PC-3 (cell line): Measurements from ENCODE around the gene TRA2B. TPM values are rescaled to one million over a fixed set of nuclear protein-coding genes. Genes with fewer than 3 reads are reported as not detected.

Experiments
- ATAC-seq: fragments of 200-7000 bp; cut with Tn5 transposase; 2 replicates; pipeline ENCODE4 v1.9.1; 2020; ENCODE audit warnings: mild to moderate bottlenecking, moderate library complexity
- BruUV-seq: library from RNA; stranded (reverse); fragments of 400-500 nt; replicated peaks from 2 replicates; lab custom pipeline; 2021; lab: Mats Ljungman, UMichigan
- CTCF ChIA-PET: fragments of 300-600 bp; sonication (Branson Sonifier 250); formaldehyde crosslinking; loops from one replicate; lab custom pipeline; 2022; ENCODE audit warnings: antibody characterized with exemption; lab: Charles Lee
- POLR2A ChIA-PET: fragments of 300-600 bp; sonication (Branson Sonifier 250); formaldehyde crosslinking; loops from one replicate; lab custom pipeline; 2022; ENCODE audit warnings: antibody characterized with exemption; ENCODE audit not compliant: unreplicated experiment; lab: Charles Lee
- DNase-seq: peaks from one replicate; pipeline ENCODE4 v3.0.0-alpha.2; 2015
- H2AFZ ChIP-seq: fragments of 300-600 bp; sonication (generic); 2 replicates; pipeline ENCODE4 v1.6.0; 2016; ENCODE audit warnings: antibody characterized with exemption, low read length
- H3F3A ChIP-seq: fragments of 300-600 bp; sonication (generic); one replicate; pipeline ENCODE4 v1.6.0; 2017; ENCODE audit warnings: antibody characterized with exemption, low read length, control low read depth, mild to moderate bottlenecking; ENCODE audit not compliant: unreplicated experiment
- H3K27ac ChIP-seq: fragments of 300-600 bp; sonication (generic); 2 replicates; pipeline ENCODE4 v1.5.1; 2016; ENCODE audit warnings: mild to moderate bottlenecking, low read length
- H3K27me3 ChIP-seq: fragments of 300-600 bp; sonication (generic); 2 replicates; pipeline ENCODE4 v1.6.1; 2016; ENCODE audit warnings: low read length, mixed read lengths
- H3K36me3 ChIP-seq: fragments of 300-600 bp; sonication (generic); 2 replicates; pipeline ENCODE4 v1.6.1; 2016; ENCODE audit warnings: low read depth, mixed run types, low read length, mixed read lengths
- H3K4me1 ChIP-seq: fragments of 300-600 bp; sonication (generic); 2 replicates; pipeline ENCODE4 v1.5.1; 2016; ENCODE audit warnings: low read length; ENCODE audit not compliant: insufficient read depth
- H3K4me2 ChIP-seq: fragments of 300-600 bp; sonication (generic); 2 replicates; pipeline ENCODE4 v1.6.0; 2016; ENCODE audit warnings: low read length
- H3K4me3 ChIP-seq: fragments of 300-600 bp; sonication (generic); 2 replicates; pipeline ENCODE4 v1.5.1; 2016; ENCODE audit warnings: mild to moderate bottlenecking, low read length, mixed read lengths
- H3K79me2 ChIP-seq: fragments of 300-600 bp; sonication (generic); 2 replicates; pipeline ENCODE4 v1.6.1; 2017; ENCODE audit warnings: low read length, mixed read lengths
- H3K9ac ChIP-seq: fragments of 300-600 bp; sonication (generic); 2 replicates; pipeline ENCODE4 v1.6.0; 2016; ENCODE audit warnings: mild to moderate bottlenecking, low read length
- H3K9me2 ChIP-seq: fragments of 300-600 bp; sonication (generic); replicated peaks from 2 replicates; pipeline ENCODE4 v1.6.1; 2016; ENCODE audit warnings: mixed run types, low read length, mixed read lengths
- H3K9me3 ChIP-seq: fragments of 300-600 bp; sonication (generic); 2 replicates; pipeline ENCODE4 v1.6.1; 2016; ENCODE audit warnings: low read length, mixed read lengths
- H4K20me1 ChIP-seq: fragments of 300-600 bp; sonication (generic); 2 replicates; pipeline ENCODE4 v1.6.1; 2016; ENCODE audit warnings: low read length, mixed read lengths
- EZH2 ChIP-seq: fragments of 300-600 bp; sonication (generic); IDR thresholded peaks from one replicate; pipeline ENCODE4 v1.6.1; 2017; ENCODE audit warnings: antibody characterized with exemption, mild to moderate bottlenecking, low read length; ENCODE audit not compliant: unreplicated experiment
- EZH2phosphoT487 ChIP-seq: fragments of 300-600 bp; sonication (generic); IDR thresholded peaks from 2 replicates; pipeline ENCODE4 v1.6.1; 2018; ENCODE audit warnings: mild to moderate bottlenecking, antibody characterized with exemption, low read length, borderline replicate concordance
- intact Hi-C: fragments of 100-400 bp; cut with micrococcal nuclease; formaldehyde crosslinking; loops from 2 replicates; pipeline ENCODE4 v1.9.0; 2023
- total RNA-seq: library from RNA; depleted of rRNA; stranded (reverse); fragments of >200 nt; gene quantifications from 2 replicates; pipeline ENCODE4 v1.2.3, GENCODE V29; 2014
- TF ChIP-seq, protein P1 (sequence below): fragments of 300-600 bp; sonication (generic); conservative IDR thresholded peaks from 2 replicates; pipeline ENCODE4 v1.5.1; 2017; ENCODE audit warnings: antibody characterized with exemption, low read depth, mild to moderate bottlenecking, low read length

Gene TRA2B
- total RNA-seq, 1 experiment from 2014 or later: 287 TPM

DNA sequence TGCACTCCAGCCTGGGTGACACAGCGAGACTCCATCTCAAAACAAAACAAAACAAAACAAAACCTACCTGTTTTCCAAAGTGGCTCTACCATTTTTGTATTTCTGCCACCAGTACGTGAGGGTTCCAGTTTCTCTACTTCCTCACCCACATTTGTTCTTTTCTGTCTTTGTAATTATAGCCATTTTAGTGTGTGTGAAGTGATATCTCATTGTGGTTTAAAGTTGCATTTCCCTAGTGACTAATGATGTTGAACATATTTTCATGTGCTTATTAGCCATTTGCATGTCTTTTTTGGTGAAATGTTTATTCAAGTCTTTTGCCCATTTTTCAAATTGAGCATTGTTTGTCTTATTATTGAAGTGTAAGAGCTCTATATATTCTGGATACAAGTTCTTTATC lies 50.7 kb downstream of the TRA2B start:
- Histone ChIP-seq H3K9me2 (no peaks in the 10 kb centered on the region), H3F3A (no peaks in the 10 kb centered on the region), H3K9ac (no peak overlapping the region), H3K4me3 (no peak overlapping the region), H2AFZ (no peak overlapping the region), H3K27ac (no peak overlapping the region), H3K79me2 (no peaks in the 10 kb centered on the region), H3K4me2 (no peak overlapping the region), H3K36me3 (no peaks in the 10 kb centered on the region), H3K4me1 (no peaks in the 10 kb centered on the region), H4K20me1 (no peaks in the 10 kb centered on the region), H3K9me3 (no peaks in the 10 kb centered on the region), H3K27me3 (no peaks in the 10 kb centered on the region)
- TF ChIP-seq, protein P1, sequence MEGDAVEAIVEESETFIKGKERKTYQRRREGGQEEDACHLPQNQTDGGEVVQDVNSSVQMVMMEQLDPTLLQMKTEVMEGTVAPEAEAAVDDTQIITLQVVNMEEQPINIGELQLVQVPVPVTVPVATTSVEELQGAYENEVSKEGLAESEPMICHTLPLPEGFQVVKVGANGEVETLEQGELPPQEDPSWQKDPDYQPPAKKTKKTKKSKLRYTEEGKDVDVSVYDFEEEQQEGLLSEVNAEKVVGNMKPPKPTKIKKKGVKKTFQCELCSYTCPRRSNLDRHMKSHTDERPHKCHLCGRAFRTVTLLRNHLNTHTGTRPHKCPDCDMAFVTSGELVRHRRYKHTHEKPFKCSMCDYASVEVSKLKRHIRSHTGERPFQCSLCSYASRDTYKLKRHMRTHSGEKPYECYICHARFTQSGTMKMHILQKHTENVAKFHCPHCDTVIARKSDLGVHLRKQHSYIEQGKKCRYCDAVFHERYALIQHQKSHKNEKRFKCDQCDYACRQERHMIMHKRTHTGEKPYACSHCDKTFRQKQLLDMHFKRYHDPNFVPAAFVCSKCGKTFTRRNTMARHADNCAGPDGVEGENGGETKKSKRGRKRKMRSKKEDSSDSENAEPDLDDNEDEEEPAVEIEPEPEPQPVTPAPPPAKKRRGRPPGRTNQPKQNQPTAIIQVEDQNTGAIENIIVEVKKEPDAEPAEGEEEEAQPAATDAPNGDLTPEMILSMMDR: no peak
- no peak for TF ChIP-seq EZH2phosphoT487
- no peak for TF ChIP-seq EZH2
- intact Hi-C loops: loop anchor here (5.0 kb wide), 1 partner anchor 35 kb away; no protein-coding TSS in a partner anchor
- DNase-seq (no peak), ATAC-seq (no peak)
- BruUV-seq: no TSS peak
- CTCF ChIA-PET: no interaction called here
- POLR2A ChIA-PET: no interaction called here

DNA sequence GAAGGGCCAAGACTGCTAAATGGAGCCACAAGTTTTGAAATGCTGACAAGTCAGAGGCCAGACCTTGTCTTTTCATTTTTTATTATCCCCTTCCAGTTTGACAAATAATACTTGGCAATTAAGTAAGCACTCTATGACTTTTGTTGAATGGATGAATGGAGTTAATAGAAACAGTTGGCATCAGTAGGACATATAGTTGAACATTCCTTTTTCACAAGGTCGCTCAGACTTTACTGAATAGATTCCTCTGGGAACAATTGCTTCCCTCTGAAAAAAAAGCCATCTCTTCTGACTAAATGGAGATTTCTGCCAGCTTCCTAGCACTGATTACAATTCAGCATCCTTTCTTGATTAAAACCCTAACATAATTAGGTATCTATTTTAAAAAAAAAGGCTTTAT lies 53.2 kb downstream of the TRA2B start:
- Histone ChIP-seq H2AFZ (no peak overlapping the region), H3K27me3 (no peaks in the 10 kb centered on the region), H3K79me2 (no peaks in the 10 kb centered on the region), H3K27ac (no peak overlapping the region), H4K20me1 (no peaks in the 10 kb centered on the region), H3K4me1 (peaks cover 4% of the 10 kb centered on the region), H3K4me2 (no peak overlapping the region), H3K9me2 (no peaks in the 10 kb centered on the region), H3K9me3 (no peaks in the 10 kb centered on the region), H3K36me3 (no peaks in the 10 kb centered on the region), H3K4me3 (no peak overlapping the region), H3K9ac (no peak overlapping the region), H3F3A (no peaks in the 10 kb centered on the region)
- DNase-seq (no peak), ATAC-seq (no peak)
- TF ChIP-seq, protein P1: no peak
- no peak for TF ChIP-seq EZH2phosphoT487
- TF ChIP-seq EZH2: no peak
- CTCF ChIA-PET: no interaction called here
- POLR2A ChIA-PET: interaction anchor here (0.7 kb wide), 1 partner anchor 27 kb away, joined by 3 read pairs; no protein-coding TSS in a partner anchor
- BruUV-seq: no TSS peak
- intact Hi-C loops: loop anchor here (5.0 kb wide), 1 partner anchor 32 kb away; no protein-coding TSS in a partner anchor

DNA sequence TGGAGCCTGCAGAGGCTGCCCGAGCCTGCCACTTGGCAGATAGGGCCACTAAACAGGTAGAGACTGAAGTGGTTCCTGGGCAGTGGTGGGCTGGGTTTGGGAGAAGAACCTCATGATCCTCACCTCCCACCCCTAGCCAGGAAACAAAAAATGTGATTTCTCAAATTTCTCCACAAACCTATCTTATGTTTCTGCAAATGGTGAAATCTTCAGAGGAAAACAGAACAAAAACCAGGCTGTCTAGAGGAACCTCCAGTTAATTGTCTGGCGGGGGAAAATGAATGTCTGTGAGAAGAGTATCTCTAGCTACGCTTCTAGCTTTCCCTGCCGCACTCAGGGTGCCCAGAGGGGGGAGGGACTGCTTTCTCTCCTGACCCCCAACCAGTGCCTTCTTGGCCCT lies 55.9 kb downstream of the TRA2B start:
- H3K9me2 ChIP-seq: no peaks in the 10 kb centered on the region
- H3K79me2 ChIP-seq: no peaks in the 10 kb centered on the region
- H3K4me3 ChIP-seq: no peak overlapping the region
- H3K36me3 ChIP-seq: no peaks in the 10 kb centered on the region
- no peak overlapping the region for H3K27ac ChIP-seq
- H2AFZ ChIP-seq: no peak overlapping the region
- peaks cover 9% of the 10 kb centered on the region for H3K4me1 ChIP-seq
- no peaks in the 10 kb centered on the region for H3K9me3 ChIP-seq
- no peaks in the 10 kb centered on the region for H3K27me3 ChIP-seq
- BruUV-seq: no TSS peak
- POLR2A ChIA-PET: no interaction called here
- CTCF ChIA-PET: no interaction called here
- no peak overlapping the region for H3K9ac ChIP-seq
- no peak for ATAC-seq
- no peak for DNase-seq
- intact Hi-C loops: no loop called here
- H3K4me2 ChIP-seq: no peak overlapping the region
- H3F3A ChIP-seq: no peaks in the 10 kb centered on the region
- TF ChIP-seq, protein P1: no peak
- TF ChIP-seq EZH2: no peak
- TF ChIP-seq EZH2phosphoT487: no peak
- H4K20me1 ChIP-seq: no peaks in the 10 kb centered on the region
